HCT116 (cell line): Measurements from ENCODE around the gene RALGPS2.

ENCODE experiments used
- POLR2A ChIP-seq: IDR thresholded peaks from 2 replicates; pipeline ENCODE4 v1.7.0; 2011; ENCODE audit warnings: borderline replicate concordance; ENCODE audit not compliant: insufficient read depth, insufficient read length; ENCODE audit errors: extremely low read depth
- TF ChIP-seq, protein P1 (sequence below), 3 experiments: fragments of 200-600 bp in 1 of 3; sonication (generic) in 1 of 3; IDR thresholded peaks in 2 of 3; conservative IDR thresholded peaks in 1 of 3; 2 replicates each; pipeline ENCODE4 v1.5.1; 2012 to 2017; ENCODE audit warnings: low read depth in 2 of 3, low read length in 2 of 3, antibody characterized with exemption in 1 of 3, borderline replicate concordance in 1 of 3, control low read depth in 1 of 3, mild to moderate bottlenecking in 1 of 3, mixed read lengths in 1 of 3, mixed run types in 1 of 3, moderate library complexity in 1 of 3; ENCODE audit not compliant: insufficient read depth in 1 of 3

DNA sequence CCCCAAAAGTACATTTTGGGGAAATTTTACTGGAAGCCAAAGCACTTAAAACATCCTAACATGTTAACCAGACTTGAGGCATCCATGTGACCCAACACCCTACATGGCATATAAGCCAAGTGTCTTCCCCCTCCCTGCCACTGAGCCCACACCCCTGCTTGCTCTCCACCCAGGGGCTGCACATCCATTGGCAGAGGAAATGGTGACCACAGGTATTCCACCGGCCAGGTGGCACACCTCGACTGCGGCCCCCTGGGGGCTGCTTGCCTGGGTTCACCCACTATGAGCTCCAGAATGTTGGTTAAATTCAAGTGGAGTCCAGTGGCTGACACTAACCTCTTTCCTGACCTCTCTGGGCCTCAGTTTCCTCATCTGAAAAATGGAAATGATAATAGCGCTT lies 236.3 kb downstream of the RALGPS2 start:
- TF ChIP-seq, protein P1, sequence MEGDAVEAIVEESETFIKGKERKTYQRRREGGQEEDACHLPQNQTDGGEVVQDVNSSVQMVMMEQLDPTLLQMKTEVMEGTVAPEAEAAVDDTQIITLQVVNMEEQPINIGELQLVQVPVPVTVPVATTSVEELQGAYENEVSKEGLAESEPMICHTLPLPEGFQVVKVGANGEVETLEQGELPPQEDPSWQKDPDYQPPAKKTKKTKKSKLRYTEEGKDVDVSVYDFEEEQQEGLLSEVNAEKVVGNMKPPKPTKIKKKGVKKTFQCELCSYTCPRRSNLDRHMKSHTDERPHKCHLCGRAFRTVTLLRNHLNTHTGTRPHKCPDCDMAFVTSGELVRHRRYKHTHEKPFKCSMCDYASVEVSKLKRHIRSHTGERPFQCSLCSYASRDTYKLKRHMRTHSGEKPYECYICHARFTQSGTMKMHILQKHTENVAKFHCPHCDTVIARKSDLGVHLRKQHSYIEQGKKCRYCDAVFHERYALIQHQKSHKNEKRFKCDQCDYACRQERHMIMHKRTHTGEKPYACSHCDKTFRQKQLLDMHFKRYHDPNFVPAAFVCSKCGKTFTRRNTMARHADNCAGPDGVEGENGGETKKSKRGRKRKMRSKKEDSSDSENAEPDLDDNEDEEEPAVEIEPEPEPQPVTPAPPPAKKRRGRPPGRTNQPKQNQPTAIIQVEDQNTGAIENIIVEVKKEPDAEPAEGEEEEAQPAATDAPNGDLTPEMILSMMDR (IDR thresholded peaks at IDR 0.05 in 2 of 3, conservative IDR thresholded peaks at IDR 0.05 in 1 of 3; ENCODE audit: borderline replicate concordance in 1 of 3, insufficient read depth in 1 of 3, low read depth in 2 of 3, low read length in 2 of 3) = no peak
- TF ChIP-seq POLR2A = no peak
